GM12874 (cell line): Measurements from ENCODE around the gene GPR39.

Experiments
- CTCF ChIP-seq: IDR thresholded peaks from 2 replicates; pipeline ENCODE4 v1.5.1; 2011; ENCODE audit warnings: low read depth, mild to moderate bottlenecking, control low read depth, low read length, moderate library complexity; ENCODE audit not compliant: insufficient read depth

GPR39 gene

DNA sequence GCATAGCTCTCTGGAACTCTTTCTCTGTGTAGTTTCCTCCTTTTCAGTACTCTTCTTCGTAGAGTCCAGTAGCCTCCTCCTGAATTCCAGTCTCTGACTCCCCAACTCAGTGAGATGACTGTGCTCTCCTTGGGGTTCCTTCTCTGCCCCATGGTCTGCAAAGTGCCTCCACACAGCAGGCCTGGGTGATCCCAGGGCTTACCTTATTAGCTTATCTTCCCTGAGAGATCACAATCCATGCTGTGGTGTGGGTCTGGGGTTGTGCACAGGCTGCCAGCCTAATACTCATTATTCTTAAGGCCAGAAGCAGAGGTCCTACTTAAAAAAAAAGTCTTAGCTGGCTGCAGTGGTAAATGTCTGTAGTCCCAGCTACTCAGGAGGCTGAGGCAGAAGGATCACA is 4.6 kb upstream of the GPR39 start:
- TF ChIP-seq CTCF: no peak

DNA sequence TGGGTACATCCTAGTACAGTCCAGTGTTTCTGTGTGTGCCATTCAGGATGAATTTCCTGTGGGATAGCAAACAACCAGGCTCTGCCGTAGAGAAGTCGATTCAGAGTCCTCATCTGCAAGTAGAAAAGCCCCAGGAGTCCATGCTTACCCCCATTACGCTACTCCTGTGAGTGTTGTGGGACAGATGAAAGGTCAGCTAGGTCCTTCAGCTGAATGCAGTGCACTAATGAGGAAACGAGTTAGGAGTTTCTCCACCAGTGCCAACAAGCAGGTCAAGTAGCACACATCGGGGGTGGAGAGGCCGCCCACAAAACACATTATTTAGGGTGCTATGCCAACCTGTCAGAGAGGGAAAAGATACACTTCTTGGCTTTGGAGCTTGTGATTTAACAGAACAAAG is 2.5 kb upstream of the GPR39 start:
- TF ChIP-seq CTCF: no peak

GRCh38 chr2:132415256-132415914 is 1.2 kb upstream of the GPR39 start:
- no peak for TF ChIP-seq CTCF

GRCh38 chr2:132415915-132416722 is 486 bp upstream of the GPR39 start:
- TF ChIP-seq CTCF: no peak

DNA sequence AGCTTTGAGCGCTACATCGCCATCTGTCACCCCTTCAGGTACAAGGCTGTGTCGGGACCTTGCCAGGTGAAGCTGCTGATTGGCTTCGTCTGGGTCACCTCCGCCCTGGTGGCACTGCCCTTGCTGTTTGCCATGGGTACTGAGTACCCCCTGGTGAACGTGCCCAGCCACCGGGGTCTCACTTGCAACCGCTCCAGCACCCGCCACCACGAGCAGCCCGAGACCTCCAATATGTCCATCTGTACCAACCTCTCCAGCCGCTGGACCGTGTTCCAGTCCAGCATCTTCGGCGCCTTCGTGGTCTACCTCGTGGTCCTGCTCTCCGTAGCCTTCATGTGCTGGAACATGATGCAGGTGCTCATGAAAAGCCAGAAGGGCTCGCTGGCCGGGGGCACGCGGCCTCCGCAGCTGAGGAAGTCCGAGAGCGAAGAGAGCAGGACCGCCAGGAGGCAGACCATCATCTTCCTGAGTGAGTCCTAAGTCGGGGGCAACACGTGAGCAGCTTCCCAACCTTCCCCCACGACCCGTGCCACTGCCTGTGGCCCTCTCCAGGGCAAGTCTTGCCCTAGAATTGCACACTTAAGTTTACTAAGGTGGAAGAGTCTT is 928 bp downstream of the GPR39 start:
- TF ChIP-seq CTCF: no peak

DNA sequence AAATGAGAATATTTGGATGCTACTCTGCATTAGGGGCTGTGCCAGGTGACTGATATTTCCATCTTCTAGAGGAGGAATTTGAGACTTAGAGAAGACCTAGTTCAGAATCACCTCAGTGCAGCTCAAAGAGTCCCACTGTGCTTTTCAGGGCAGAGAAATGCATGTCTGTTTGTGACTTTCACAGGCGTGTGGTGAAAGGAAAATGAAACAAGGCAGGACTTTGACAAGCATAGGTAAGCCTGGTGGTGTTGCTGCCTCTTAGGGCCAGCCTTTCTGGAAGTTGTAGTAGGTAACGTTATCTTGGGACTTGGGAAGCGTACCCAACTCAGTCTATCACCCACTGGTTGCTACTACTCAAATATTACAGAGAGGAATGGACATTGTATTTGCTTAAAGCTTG is 2.6 kb downstream of the GPR39 start:
- no peak for TF ChIP-seq CTCF

DNA sequence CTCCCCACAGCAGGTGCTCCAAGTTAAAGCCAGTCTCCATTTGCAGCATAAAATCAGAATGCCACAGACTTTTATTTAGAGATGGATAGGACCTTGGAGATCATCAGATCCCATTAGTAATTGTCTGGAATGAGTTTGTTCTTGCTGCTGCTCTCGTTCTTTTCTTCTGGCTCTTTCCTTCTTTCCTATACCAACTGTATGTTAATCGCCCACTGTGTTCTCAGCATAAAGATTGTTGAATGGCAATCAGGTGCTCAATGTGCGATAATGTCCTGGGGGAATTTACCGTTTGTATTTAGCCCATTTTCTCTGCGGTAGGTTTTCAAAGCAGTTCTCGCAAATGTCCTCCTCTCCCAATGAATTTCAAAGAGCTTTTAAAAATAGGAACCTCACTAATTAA is 3.3 kb downstream of the GPR39 start:
- no peak for TF ChIP-seq CTCF
